Measurements from ENCODE around the gene IL4.

IL4 gene

GRCh38 chr5:132658381-132659302 is 15.1 kb upstream of the IL4 start:
- no peak for DNase-seq

DNA sequence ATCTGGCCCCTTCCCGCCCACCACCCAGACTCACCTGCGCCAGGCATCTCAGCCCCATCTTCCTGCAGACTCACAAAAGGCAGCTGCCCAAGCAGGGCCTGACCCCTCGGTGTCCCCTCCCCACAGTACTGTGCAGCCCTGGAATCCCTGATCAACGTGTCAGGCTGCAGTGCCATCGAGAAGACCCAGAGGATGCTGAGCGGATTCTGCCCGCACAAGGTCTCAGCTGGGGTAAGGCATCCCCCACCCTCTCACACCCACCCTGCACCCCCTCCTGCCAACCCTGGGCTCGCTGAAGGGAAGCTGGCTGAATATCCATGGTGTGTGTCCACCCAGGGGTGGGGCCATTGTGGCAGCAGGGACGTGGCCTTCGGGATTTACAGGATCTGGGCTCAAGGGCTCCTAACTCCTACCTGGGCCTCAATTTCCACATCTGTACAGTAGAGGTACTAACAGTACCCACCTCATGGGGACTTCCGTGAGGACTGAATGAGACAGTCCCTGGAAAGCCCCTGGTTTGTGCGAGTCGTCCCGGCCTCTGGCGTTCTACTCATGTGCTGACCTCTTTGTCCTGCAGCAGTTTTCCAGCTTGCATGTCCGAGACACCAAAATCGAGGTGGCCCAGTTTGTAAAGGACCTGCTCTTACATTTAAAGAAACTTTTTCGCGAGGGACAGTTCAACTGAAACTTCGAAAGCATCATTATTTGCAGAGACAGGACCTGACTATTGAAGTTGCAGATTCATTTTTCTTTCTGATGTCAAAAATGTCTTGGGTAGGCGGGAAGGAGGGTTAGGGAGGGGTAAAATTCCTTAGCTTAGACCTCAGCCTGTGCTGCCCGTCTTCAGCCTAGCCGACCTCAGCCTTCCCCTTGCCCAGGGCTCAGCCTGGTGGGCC is 13.9 kb upstream of the IL4 start:
- no peak for DNase-seq

DNA sequence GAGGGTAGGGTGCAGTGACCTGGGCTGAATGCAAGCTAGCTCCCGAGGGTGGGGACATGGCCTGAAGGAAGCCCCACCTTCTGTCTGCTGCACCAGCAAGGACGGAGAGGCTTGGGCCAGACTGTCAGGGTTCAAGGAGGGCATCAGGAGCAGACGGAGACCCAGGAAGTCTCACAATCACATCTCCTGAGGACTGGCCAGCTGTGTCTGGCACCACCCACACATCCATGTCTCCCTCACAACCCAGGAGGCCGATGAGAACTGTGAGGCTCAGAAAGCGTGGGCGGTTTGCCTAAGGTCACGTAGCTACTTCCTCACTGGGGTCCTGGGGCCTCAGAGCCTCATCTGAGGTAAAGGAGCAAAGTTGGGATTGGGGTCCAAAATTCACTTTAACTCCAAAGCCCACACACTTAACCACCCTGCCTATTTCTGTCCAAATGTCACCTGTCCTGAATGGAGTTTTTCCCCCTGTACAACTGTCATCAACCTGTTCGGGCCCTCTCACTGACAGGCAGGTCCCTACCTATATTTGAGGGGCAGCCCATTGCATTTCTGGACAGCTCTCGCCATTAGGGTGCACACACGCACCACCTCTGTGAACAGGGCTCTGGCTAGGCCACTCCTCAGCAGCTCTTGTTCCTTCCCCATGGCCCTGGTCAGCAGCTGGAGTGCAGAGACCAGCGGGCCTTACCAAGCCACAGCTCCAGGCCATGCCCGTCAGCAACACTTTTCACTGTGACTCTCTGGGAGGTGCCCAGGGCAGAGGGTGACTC is 12.4 kb upstream of the IL4 start:
- no peak for DNase-seq

DNA sequence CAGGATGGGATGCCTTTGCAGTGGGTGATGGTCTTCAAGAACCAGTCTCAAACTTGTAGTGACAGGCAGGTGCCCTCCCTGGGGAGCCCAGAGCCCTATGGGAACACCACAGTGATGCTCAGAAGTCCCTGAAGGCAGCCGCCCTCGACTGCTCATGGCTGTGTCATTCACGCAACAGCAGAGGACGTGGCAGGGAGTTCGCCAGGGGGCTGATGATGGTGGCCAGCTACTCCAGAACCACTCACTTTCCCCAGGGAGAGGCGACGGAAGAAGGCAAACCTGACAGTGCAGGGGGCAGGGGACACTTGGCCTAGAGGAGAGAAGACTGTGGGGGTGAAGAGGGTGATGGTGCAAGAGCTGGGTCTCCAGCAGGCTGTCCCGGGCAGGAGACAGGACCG is 11.8 kb upstream of the IL4 start:
- DNase-seq: no peak

- DNase-seq: no peak
Measured at GRCh38 chr5:132662925-132663770, 10.6 kb upstream of the IL4 start.

DNA sequence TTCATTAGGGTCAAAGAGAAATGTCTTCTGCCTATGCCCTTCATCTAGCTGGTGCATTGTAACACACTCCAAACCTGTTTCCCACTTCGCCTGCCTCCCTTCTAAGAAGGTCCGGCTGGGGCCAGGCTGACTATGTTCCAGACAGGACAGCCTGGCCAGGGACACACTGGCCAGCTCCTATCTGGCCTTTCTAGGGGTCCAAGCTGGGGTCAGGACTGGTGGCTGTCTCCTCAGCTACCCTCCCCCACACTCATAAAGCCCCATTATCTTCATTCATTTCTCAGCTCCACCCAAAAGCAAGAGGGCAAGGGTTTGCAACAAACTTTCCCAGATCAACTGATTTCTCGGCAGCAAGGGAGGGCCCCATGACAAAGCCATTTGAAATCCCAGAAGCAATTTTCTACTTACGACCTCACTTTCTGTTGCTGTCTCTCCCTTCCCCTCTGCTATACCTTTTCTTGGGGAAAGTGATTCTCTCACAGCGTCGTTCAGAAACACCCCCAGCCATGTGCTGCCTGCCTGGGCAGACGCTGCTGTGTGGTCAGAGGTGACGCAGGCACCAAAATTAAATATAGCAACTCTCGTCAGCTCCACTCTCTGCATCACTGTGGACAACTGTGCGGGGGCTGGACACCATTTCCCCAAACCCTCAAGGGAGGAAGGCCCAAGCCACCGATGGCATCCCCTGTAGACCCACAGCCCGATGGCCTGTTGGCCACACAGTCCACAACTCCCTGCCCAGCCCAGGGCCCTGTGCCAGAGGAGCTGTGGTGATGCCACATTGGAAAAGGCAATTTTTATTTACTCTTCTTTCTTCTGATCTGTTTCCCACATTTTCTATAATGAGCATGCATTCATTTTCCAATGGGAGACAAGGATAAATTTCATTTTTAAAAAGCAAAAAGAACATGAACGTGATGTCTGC is 9.8 kb upstream of the IL4 start:
- no peak for DNase-seq

GRCh38 chr5:132664696-132665209 is 9.0 kb upstream of the IL4 start:
- DNase-seq: no peak

- no peak for DNase-seq
Measured at GRCh38 chr5:132665574-132666080, 8.2 kb upstream of the IL4 start.

GRCh38 chr5:132666310-132667123 is 7.3 kb upstream of the IL4 start:
- DNase-seq: no peak

GRCh38 chr5:132667309-132667708 is 6.5 kb upstream of the IL4 start:
- no peak for DNase-seq

DNA sequence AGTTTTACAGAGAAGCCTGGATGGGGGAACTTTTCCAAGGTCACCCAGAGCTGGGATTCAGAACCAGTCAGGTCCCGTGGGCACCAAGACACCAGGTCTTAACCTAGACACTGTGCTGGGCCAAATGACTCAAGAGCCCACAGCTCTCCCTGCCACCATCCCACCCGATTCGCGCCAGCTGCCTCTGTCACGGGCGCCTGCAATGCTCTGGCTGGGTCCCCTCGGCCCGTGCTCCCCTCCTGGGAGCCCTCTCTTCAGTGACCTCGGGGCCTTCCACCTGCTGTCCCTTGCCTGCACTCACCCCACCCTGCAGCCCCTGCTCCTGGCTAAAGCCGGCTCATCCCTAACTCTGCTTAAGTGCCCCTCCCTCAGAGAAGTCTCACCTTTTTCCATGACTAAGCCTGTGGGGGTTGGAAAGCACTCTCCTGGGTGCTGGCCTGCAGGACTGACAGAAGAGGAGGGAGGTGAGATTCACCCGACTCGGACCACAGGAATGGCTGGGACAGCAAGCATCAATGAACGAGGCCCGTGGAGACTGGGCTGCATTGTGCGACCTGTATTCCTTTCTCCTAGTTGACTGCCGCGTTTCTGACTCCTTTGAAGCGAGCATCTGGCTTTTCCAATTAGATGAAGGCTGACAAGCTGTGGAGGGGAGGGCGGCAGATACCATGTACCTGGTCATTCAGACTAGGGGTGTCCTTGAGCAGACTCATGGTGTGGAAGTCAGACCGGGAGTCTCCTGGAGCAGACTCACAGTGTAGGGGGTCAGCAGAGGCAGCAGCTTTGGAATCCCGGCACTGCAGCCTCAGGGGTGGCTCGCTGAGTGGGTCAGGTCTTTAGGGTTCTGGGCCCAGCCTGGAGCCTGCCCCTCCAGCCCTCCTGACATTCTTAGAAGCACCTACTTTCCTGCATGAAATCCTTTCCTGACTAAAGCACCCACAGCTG is 5.8 kb upstream of the IL4 start:
- no peak for DNase-seq

DNA sequence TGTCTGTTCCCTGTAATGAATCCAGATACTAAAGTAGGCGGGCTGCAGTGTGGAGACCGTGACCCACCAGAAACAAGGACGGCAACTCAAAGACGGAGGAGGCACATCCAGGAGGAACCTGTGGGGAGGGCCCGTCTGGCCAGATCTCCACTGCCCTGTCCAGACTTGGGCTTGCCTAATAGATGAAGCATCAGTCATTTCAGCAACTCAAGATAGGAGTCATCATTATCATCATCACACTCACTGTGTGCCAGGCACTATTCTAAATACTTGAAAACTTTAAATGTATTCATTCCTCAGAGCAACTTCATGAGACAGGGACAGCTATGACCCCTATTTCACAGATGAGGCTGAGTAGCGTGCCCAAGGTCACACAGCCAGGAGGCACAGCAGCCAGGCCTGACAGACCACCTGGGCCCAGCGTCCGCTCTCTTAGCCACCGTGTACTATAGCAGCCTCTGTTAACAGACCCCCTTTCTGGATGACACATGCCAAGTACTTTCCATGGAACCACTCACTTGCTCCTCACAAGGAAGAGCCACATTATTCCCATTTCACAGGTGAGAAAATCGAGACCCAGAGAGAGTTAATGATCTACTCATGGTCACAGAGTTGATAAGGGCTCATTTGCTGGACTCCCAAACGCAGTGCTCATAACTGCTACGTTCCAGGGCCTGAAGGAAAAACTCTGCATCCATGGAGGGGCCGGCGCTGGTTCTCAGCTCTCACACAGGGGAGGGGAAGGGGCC is 4.9 kb upstream of the IL4 start:
- DNase-seq: no peak

DNA sequence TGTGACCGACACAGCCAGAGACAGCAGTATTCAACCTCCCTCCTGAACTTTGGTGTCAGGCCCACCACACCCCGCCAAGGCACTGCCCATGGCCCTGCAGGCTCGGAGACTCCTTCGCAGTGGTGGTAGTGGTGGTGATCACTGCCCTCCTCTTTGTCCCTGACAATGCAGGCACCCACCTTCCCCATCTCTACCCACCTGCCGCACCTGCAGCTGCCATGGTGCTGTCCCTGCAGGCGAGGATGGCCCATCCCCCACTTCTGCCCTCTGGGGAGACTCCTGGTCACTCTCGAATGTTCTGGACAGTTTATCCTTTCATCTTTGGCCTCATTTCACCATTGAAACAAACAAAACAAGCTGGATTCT is 4.4 kb upstream of the IL4 start:
- no peak for DNase-seq

DNA sequence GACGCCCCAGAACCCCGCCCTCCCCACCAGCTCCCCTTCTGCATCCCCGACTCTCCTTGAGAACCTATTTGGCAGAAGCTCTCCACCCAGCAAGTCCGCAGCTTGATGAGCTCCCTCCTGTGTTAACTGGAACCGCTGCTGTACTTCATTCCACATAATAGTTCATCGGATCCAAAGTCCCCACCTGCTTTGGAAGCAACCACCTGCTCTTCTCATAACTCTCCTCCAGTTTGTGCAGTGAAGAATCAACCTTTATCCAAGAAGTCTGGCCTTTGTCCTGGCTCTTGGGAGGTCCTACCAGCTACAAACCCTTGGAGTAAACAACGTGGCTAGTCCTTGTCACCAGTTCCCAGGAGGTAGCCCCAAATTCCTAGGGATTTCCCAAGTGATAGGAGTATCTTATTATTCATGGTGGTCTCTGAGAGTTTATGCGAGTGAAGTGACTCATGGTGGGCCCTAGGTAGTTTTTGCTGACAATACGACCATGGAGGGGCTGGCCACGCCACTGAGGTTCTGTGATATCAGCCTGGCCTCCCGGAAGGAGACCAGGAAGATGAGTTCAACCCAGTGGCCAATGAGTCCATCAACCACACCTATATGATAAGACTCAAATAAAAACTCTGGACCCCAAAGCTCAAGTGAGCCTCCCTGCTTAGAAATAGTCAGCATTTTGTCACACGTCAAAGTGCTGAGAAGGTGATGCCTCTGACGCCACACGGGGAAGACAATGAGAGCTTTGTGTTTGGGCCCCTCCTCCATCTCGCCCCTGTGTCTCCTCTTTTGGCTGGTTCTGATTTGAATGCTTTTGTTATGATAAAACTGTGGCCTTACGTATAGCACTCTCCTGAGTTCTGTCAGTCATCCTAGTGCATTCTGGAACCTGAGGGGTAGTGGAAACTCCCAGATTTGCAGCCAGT is 3.6 kb upstream of the IL4 start:
- no peak for DNase-seq

- DNase-seq: no peak
Measured at GRCh38 chr5:132671000-132671399, 2.8 kb upstream of the IL4 start.

- no peak for DNase-seq
Measured at GRCh38 chr5:132673488-132673887, 301 bp upstream of the IL4 start.

Measured in NCI-H2081 (cell line).